H4 (cell line): ENCODE measurements around the gene SNX9. TPM values are rescaled to one million over a fixed set of nuclear protein-coding genes. Genes with fewer than 3 reads are reported as not detected.
A peak's percentile ranks its signal among the peaks of the same experiment; 100 is the strongest.
"Not testable (repeated sequence)": the region's sequence is repeated elsewhere in the genome, so short reads cannot be mapped to it uniquely, and the experiment has no call there.

Source experiments
- DNase-seq: peaks from one replicate; pipeline ENCODE4 v3.0.0-alpha.2; 2015; ENCODE audit warnings: low spot score
- total RNA-seq: library from RNA; depleted of rRNA; stranded (reverse); fragments of >200 nt; shearing (Covaris generic); gene quantifications from 2 replicates; pipeline ENCODE4 v1.2.3, GENCODE V29; 2014

Gene SNX9
- total RNA-seq, 1 experiment from 2014 or later: 15.6 TPM

GRCh38 chr6:157925771-157926170 is 102.7 kb downstream of the SNX9 start:
- no peak for DNase-seq

GRCh38 chr6:157927011-157927410 is 104.0 kb downstream of the SNX9 start:
- no peak for DNase-seq

- no peak for DNase-seq
Measured at GRCh38 chr6:157928428-157928827, 105.4 kb downstream of the SNX9 start.

- no peak for DNase-seq
Measured at GRCh38 chr6:157929076-157929475, 106.0 kb downstream of the SNX9 start.

- DNase-seq: no peak
Measured at GRCh38 chr6:157929765-157930319, 106.8 kb downstream of the SNX9 start.

- no peak for DNase-seq
Measured at GRCh38 chr6:157935786-157936185, 112.7 kb downstream of the SNX9 start.

GRCh38 chr6:157937318-157937717 is 114.3 kb downstream of the SNX9 start:
- DNase-seq: no peak

GRCh38 chr6:157937916-157938315 is 114.9 kb downstream of the SNX9 start:
- DNase-seq: no peak

- DNase-seq: not testable (repeated sequence)
Measured at GRCh38 chr6:157940375-157941036, 117.5 kb downstream of the SNX9 start.

GRCh38 chr6:157941101-157941863 is 118.2 kb downstream of the SNX9 start:
- DNase-seq: no peak

- no peak for DNase-seq
Measured at GRCh38 chr6:157942351-157942750, 119.3 kb downstream of the SNX9 start.

- DNase-seq: no peak
Measured at GRCh38 chr6:157943249-157943963, 120.4 kb downstream of the SNX9 start.

GRCh38 chr6:157943964-157944283 is 120.9 kb downstream of the SNX9 start:
- no peak for DNase-seq

- DNase-seq: no peak
Measured at GRCh38 chr6:157944983-157945931, 122.2 kb downstream of the SNX9 start.

GRCh38 chr6:157946053-157946617 is 123.1 kb downstream of the SNX9 start:
- no peak for DNase-seq

- DNase-seq: no peak
Measured at GRCh38 chr6:157946865-157947532, 124.0 kb downstream of the SNX9 start.

GRCh38 chr6:157950899-157951298 is 127.9 kb downstream of the SNX9 start:
- not testable (repeated sequence) for DNase-seq

GRCh38 chr6:157951828-157952227 is 128.8 kb downstream of the SNX9 start:
- no peak for DNase-seq

GRCh38 chr6:157952861-157953351 is 129.9 kb downstream of the SNX9 start:
- peak; percentile 9 for DNase-seq

GRCh38 chr6:157953580-157954091 is 130.6 kb downstream of the SNX9 start:
- DNase-seq: no peak
